Stimulated activated CD8-positive, alpha-beta memory T cell treated with anti-CD3 and anti-CD28 coated beads, Interleukin-12 subunit alpha, Interleukin-12 subunit beta, amount 100 ng/mL, for 24 hours (primary cell): ENCODE data around the gene LRRN2.
"Not testable (repeated sequence)": the region's sequence is repeated elsewhere in the genome, so short reads cannot be mapped to it uniquely, and the experiment has no call there.

Experiments
- DNase-seq: peaks from one replicate; pipeline ENCODE4 v3.0.0-alpha.2; 2020; ENCODE audit errors: extremely low read depth

Gene LRRN2

DNA sequence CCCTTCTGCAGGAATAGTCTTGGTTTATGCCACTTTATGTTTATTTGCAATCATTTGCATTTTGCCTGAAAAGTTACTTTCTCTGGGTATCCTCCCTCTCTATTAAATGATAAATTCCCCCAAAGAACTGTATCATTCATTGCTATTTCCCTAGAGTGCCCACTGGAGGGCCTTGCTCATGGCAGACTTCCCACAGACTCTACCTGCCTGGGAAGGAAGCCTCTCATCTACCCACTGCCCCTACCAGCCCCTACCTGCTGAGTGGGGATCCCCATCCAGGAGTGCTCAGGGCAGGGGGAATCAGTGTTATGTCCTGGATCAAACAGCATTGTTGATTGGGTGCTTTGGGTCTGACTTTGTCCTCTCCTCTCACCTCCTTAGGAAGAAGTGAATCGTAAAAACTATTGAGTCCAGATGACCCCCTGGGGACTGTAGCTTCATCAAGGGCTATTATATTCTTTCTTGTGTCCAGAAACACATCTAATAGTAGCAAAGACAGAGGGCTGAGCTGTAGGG is 6.8 kb upstream of the LRRN2 start:
- DNase-seq, result no peak

DNA sequence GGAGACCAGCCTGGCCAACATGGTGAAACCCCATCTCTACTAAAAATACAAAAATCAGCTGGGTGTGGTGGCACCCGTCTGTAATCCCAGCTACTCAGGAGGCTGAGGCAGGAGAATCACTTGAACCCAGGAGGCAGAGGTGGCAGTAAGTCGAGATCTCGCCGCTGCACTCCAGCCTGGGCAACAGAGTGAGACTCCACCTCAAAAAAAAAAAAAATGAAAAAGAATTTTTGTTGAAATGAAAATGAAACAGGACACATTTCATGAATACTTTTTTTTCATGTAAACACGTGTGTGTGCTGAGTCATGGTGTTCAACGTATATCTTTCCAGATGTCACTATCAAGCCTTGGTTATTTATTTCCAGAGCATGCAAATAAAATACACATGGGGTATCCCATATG is 5.8 kb upstream of the LRRN2 start:
- DNase-seq, result not testable (repeated sequence)

DNA sequence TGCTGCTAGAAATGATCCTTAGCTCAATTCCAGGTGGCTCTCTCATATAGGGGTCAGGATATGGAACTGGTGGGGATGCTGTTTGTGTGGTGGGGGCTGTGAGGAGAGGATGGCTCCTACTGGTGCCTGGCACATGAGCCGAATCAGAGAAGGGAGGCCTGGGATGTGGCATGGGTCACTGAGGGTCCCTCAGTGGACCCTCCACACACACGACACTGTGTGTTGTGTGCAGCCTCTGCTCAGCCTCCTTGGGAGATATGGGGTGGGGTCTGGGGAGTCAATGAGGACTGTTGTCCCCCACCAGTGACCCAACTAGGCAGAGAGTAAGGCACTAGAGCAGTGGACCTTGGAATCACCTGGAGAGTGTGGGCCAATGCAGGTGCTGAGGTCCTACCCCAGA is 3.2 kb upstream of the LRRN2 start:
- no peak for DNase-seq

DNA sequence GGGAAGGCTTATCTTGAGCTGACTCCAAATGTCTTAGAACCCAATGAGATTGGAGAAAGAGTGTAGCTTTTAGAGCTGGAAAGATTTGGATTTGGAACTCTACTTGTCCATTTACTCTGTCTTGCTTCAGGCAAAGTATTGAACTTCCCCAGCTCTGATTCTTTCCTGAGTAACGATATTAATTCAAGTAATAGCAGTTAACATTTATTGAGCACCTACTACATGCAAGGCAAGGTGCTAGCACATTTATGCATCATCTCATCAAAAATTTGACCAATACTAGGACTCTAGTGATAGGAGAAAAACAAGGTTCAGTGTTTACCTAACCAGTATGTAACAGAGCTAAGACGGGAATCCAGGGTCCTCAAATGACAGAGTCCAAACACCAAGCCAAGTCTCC is 2.5 kb upstream of the LRRN2 start:
- no peak for DNase-seq

DNA sequence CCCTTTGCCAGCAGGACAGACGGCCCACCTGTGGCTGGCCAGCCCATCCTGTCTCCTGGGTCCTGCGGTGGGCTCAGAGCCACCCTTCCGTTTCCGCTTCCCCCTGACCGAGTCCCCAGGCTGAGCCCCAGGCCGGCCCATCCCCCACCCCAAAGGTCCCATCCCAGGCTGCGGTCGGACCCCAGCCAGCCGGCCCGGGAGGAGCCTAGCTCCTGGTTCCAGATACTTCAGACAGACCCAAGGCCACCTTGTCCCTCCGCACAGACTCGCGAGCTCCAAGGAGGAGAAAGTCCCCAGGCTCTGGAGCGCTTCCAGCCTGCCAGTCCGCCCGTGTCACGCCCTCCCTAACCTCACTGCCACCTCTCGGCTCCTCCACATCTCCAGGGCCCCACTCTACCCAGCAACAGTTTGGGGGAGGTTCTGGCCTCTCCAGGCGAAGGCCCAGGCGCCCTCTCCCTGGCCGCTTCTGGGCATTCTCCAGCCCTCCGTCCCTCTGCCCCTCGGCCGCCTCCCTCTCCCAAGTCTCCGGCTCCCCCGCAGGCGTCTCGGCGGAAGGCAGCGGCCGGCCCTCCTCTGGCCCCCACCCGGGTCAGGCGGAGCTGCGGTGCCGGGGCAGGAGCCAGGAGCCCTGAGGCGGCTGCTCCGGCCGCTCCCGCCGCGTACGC is 835 bp downstream of the LRRN2 start:
- no peak for DNase-seq

DNA sequence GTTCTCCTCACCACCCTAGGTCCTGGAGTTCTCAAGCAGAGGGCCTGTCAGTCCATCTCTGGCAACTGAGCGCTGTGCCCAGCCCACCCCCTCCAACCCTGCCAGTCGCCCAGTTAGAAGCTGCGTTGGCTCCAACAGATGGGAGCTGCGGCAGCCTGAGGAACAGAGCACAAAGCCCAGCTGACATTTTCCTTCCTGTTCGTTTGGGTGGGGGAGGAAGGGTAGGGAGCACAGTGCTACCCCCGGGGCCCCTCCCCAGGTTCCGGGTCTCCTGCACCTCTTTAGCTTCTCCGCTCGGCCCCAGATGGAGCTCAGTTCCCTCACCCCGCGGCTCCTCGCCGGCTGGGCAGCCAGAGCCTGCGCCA is 1.4 kb downstream of the LRRN2 start:
- no peak for DNase-seq

DNA sequence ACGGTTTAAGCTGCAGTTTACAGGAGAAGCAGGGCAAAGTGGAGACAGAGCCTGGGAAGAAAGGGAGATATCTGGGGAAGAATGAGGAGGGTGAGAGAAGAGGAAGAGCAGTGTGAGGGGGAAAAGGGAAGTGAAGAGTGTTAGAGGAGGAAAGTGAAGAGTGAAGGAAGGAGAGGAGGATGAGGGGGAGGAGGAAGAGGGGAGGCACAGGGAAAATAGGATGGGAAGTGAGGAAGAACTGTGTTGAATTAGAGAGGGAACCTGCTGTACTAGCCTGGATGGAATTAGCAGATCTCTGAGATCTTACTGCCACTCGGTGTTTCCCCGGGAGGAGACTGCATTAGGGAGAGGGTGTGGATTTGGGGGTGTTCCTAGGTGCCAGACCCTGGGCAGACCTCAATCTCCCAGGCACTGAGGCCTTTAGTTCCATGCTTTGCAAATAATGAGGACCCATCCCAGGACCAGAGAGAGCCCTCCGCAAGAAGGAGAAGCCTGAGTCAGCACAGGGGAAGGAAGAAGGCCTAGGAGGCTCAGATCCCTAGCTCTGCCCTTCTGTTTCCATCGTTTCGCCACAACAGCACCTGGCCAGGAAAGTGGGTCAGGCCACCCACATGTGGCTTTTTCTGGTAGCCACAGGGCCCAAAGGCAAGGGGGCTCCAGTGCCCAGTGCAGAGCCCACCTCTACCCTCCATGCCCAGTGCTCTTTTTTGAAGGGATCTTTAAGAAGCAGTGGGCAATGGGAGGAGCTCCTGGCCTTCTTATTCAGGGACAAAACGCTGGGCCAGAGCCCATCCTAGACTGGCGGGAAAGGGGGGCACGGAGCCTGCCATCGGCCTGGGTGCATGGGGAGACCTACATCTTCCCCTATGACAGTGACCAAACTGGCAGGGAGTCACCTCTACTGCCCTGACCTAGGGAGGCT is 2.0 kb downstream of the LRRN2 start:
- DNase-seq, result no peak

DNA sequence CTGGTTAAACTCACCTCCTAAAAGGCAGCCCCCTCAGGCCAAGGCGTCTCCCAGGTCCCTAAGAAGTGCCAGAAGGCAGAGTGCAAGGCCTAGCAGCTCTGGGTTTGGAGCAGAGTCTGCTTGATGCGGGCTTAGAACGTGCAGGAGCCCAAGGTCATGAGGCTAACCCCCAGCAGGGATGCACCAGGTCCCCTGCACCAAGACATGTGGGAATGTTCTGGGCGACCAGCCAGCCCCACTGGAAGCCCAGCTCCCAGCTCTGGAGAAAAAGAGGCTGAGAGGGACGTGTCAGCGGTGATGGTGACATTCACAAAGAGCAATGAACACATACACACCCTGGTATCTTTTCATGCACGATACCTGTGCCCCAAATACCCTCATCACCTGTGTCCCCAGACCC is 5.1 kb downstream of the LRRN2 start:
- DNase-seq, result no peak

DNA sequence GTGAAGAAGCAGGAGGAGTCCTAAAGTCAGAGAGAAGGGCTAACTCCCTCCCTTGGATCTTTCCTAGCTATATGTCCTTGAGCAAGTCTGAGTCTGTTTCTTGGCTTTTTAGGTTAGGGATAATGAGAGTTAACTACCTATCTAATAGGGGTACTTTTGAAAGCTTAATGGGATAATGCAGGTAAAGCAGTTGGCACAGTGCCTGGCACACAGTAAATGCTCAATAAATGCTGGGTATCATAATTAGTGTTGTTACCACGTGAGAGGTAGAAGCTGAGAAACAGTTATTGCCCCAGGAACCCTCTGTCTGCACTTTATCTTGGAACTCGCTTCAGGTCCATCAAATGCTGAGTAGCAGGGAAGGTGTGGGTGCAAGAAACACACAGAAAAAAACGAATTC is 5.5 kb downstream of the LRRN2 start:
- DNase-seq, result no peak

DNA sequence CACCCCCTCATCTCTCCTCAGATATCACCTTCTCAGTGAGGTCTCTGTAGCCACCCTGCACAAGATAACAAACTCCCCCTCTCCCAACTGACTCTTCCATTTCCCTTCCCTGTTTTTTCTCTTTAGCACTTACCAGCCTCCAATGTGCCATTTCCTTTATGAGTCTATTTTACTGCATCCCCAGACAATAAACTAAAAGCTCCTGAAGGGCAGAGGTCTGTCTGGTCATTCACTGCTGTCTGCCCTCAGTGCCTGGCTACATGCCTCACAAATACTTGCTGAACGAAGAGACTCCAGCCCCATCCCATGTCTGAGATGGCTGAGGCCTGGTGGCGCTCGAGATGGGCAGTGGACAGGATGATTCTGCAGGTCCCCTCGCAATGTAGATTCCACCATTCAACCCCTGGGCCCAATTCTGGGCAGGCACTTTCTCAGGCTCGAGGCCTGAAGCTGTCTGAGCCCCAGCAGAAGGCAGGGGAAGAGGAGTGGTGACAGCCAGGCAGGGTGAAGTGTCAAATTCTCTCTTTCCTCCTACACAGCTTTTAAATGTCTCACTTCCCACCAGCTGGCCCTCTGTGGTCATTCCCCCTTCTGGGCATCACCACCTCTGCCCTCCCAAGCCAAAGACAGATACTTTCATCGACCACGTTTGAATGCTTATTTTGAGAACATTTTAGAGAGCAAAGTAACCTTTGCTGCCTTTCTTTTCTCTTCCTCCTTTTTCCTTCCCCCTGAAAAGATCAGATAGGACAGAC is 6.6 kb downstream of the LRRN2 start:
- DNase-seq, result no peak

DNA sequence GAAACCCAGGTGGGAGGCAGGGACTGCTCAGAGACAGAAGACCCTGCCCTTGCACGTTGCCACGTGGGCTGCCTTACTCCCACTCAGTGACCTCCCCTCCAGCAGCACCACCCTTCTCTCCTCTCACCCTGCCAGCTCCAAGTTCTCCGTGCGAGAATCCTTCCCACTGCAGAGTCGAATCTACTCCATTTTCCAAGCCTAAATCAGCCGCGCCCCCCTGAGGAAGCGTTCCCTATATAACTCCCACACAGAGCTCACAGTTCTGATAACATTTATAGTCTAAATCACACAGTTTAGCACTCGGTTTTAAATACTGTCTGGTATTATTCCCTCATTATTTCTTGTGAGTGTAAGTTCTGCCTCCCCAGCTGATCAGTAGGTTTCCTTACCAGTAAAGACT is 7.7 kb downstream of the LRRN2 start:
- no peak for DNase-seq

DNA sequence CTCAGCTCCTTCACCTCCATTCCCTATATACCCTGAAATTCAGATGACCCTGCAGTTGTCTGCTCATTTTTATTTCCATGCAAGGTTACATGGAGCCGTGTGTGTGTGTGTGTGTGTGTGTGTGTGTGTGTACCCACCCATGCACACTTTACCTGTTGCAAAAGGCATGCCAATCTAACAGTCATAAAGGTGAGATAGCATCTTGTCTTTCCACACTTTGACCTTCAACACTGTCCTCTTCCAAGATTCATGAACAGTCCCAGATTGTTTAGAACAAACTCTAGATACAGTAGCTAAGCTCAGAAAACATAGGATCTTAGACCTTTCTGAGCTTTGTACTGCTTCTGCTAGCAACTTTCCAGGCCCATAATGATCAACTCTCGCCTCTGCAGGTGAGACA is 9.5 kb downstream of the LRRN2 start:
- DNase-seq, result no peak

DNA sequence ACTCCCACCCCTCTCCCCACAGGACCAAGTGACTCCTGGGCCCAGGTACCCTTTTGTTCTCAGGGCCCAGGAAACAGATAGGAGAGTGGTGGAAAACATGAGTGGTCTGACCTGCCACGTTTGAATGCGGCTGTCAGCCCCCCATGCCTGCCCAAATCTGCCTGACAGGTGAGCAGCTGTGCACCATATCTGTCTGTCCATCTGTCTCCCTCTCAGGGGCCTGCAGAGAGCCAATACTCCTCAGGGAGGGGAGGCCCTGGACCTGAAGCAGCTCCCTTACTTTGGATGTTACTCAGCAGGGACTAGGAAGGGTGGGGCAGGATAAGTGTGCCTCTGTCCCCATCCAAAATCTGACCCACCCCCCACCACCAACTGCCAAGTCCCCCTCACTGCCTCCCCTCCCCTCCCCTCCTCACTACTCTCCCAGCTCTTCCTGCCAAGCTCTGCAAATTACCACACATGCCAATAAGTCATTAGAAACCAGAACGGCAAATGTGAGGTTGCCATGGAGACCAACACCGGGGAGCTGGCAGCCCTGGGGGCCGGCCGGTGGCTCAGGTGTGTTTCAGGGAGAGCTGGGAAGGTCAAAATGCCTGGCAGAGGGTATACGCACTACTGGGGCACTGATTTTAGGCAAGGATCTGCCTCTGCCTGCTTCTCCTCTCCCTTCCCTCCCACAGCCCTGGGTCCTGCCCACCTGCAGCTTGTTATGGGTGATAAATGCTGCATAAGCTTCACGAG is 11.5 kb downstream of the LRRN2 start:
- DNase-seq, result no peak

DNA sequence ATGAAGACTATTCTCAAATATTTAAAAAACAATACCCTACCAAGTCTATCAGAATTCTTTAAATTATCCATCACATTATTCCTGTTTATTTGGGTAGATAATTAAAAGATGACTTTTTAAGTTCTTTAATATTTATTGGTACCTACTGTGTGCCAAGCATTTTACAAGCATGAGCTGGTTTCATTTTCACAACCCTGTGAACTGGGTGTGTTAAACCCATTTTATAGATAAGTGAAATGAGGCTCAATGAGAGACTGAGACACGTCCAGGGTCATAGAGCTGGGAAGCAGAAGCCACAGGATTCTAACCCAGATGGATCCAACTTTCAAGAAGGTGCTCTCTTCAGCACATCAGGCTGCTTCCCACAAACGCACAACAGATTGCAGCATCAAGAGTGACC is 12.3 kb downstream of the LRRN2 start:
- DNase-seq, result no peak

DNA sequence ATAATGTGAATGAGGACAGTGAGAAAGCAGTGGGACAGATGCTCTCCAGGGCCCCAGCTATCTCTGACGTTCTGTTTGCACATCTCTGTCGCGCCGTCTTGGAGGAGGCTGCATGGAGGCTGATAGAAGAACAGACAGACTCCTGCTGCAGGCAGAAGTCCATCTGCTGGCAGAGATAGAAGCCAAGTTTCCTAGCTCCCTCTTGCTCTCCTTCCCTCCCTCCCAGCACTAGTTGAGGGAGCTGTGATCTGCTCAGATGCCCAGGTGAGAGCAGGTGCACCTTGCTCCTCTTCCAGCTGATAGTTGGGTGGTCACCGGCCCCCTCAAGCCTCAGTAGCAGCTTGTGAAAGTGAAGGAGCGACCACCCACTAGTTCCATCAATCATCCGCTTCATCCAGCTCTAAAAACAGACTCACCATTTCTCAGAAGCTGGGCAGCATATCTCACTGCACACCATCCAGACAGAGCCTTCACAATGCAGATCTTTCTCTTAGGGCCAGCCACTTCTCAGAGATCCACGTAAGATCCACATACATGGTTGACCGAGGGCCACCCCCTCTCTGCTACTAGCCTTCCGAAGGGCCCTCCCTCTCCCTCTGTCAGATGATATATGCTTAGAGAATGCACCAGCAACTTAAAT is 12.9 kb downstream of the LRRN2 start:
- DNase-seq, result no peak

DNA sequence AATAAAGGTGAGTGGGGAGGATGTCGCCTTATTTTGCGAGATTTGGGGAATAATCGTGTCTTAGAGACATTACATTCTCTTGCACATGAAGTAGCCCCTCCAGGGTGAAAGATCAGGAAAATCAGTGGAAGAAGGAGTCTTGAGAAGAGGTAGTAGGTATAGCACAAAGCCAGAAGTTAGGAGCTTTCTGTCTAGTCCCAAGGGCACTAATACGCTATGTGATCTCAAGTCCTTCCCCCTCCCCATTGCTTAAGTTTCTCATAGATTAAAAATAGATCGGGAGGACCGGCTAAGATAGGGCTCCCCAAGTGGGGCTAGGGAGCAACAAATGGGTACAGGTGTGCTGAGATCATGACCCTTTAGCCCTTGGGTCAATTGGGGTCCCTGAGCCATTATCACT is 13.5 kb downstream of the LRRN2 start:
- no peak for DNase-seq

DNA sequence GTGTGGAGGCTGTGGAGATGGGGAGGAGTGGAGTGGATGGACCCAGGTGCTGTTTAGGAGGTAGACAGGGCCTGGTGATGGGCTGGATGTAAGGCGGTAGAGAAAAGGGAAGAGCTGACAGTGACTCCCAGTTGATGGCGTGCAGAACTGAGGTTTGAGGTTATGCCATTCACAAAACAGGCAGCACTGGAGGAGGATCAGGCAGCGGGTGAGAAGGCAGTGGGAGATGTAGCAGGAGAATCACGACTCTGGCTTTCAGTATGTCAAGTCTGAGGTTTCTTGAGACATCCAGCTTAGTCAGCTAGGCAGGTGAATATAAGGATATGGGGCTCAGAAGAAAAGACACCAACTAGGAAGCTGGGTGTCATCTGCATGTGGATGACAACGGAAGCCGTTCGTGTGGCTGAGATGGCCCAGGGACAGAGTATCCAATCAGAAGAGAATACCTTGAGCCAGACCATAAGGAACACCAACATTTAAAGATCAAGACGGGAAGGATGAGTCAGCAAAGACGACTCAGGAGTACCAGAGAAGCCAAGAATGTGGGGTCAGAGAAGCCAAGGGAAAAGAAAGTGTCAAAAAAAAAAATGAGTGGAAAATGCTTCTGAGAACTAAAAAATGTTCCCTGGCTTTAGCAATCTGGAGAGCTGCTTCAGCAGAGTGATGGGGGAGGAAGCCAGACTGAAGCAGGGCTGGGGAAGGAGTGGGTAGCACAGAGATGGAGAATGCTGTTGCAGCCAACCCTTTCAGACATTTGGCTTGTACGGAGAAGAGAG is 15.2 kb downstream of the LRRN2 start:
- no peak for DNase-seq

DNA sequence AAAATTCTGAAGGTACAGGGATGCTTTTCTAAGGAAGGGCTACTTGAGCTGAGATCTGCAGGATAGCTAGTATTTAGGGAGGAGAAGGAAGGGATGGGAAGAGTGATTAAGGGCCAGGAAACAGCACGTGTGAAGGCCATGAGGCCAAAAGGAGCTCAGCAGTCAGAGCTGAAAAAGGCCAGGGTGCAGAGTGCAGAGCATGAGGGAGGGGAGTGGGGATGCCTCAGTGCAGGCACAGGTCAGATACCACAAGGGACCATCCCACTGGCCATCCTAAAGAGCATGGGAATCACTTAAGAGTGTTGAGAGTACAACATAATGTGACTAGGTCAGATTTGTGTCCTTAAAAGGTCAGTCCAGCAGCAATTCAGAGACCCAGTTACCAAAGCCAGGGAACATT is 16.0 kb downstream of the LRRN2 start:
- no peak for DNase-seq

DNA sequence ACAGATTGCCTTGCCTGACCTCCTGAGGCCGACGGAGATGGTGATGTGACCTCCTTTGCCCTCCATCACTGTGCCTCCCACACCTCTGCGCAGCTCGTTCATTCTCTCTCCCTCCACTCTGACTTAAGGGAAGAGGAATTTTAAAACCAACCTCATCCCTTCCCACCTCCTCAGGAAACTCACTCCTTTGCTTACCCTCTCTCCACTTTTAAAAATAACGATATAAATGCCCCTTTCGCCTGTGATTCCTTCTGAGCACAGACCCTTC is 21.2 kb downstream of the LRRN2 start:
- no peak for DNase-seq

DNA sequence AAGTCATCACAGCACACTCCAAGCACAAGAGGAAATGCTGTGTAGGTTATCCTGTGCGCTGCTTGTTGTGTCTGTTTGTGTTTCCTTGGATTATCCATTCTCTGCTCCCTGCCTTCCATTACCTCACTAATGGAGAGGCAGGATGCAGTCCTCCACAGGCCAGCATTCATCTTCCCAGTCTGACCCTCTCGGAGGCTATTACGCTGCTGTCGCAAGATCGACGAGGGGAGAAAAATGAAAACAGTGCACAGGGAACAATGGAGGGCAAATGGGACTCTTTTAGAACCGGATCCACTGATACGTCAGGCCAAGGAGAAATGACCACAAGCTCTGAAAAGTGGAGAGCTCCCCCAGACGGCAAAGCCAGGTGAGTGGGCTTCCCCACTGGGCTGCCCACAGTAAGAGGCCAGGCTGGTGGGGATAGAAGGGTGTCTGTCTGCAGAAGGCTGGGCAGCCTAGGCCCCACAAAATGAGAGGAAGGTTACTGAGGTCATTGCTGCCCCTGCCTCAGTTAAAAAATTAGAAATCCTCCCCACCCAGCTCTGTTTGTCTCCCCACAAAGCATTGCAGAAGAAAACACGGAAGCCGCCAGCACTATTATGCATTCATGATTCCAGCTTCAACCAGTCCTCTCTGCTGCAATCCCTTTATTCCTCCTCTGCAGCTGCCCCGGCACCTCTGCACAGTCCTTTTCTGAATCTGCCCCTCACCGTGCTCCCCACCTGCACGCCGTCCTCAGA is 21.7 kb downstream of the LRRN2 start:
- no peak for DNase-seq
